Fibroblast of upper back skin (primary cell): Measurements from ENCODE around the gene GPA33.

Experiments used
- DNase-seq: peaks from one replicate; pipeline ENCODE4 v3.0.0-alpha.2; 2013

Gene GPA33

DNA sequence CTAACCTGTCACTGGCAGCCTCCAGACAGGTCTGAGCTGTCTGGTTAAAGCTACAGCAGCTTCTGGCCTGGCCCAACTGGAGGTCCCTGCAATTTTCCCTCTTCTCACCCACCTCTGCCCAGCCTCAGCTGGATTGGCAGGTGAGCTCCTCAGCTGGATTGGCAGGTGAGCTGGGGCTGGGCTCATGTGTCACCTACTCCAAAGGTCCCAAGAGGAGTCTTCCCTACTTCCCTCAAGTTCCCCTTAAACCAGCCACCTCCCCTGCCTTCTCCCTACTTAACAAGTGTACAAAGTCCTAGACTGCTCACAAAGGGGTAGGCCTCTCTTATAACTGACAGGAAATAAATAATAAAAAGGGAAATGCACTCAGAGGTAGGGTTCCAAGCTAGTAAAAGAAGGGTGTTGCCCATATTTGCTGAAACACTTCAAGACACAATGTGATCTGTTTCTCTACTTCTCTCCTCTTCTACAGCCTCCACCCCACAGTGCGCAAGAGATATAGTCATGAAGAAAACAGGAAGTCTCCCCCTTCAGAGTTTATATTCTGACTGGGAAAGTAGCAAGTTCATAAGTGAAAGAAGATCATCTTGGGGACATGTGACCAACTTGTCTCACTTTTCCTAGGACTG is at the start of gene GPA33:
Gene GPA33, minus strand, starts transcription at position 64 of the 629 bp plus-strand sequence. CDS start 90 bp downstream, outside the sequence.
- DNase-seq = no peak

- DNase-seq = no peak
Measured at GRCh38 chr1:167138703-167139102, 48.5 kb upstream of the GPA33 start.

- DNase-seq = no peak
Measured at GRCh38 chr1:167137793-167138510, 47.8 kb upstream of the GPA33 start.

DNA sequence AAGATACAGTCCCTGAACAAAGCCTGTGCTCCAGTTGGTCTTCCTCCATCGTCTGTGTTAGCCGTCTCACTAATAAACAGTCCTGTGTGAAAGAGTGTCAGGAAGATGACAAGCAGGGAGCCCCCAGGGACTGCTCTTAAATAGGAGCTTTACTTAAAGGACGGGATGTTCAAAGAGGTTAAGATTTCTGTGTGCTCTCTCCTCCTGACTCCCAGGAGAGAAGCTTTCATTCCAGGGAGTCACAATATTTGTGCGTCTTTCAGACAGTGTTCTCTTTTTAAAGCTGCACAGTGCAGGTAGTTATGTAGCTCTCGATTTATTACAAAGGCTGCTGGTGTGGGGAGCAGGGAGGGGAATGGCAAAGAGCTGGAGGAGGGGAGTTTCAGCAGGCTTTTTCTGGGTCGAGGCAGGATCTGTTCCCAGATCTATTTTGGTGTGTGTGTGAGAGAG is 47.2 kb upstream of the GPA33 start:
- DNase-seq = no peak

GRCh38 chr1:167136806-167137205 is 46.6 kb upstream of the GPA33 start:
- no peak for DNase-seq

DNA sequence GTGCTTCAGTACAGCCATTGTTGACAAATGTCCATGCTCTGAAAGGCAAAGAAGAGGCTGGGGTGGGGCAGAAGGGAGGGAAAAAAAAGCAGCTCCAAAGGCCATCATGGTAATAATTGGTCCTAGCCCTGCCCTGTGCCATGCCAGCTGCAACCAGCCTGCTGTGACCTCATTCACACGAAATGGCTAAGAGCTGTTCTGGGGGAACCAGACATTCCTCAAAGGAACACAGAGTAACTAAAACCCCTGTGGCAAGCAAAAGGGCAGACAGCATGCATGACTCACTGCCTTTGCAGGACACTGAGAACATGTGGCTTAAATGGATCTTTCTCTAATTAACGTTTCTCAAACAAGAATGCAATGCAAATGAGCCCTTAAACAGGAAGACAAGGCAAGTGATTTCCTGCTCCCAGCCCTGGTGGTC is 46.0 kb upstream of the GPA33 start:
- DNase-seq = peak; percentile 41

DNA sequence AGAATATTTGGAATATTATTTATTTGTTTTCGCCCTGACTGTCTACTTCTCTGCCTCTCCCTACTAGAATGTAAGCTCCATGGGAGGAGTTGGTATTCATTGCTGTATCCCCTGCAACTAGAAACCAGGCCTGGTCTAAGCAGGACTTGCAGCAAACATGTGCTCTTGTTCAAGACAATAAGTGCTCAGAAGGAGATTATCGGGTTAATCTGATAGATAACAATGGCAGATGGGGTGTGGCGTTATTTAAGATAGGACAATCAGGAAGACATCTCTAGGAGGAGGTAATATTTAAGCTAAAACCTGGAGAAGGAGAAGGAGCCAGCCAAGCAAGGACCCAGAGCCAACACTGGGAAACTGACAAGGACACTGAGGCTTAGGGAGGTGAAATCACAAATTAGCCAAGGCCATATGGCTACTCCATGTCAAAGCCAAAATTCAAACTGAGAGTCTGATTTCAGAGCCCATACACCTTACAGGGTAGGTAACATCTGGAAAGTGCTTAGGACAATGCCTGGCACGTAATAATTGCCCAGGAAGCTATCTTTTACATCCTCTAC is 45.2 kb upstream of the GPA33 start:
- DNase-seq = no peak

- no peak for DNase-seq
Measured at GRCh38 chr1:167132301-167133010, 42.3 kb upstream of the GPA33 start.

- no peak for DNase-seq
Measured at GRCh38 chr1:167130829-167131510, 40.8 kb upstream of the GPA33 start.

DNA sequence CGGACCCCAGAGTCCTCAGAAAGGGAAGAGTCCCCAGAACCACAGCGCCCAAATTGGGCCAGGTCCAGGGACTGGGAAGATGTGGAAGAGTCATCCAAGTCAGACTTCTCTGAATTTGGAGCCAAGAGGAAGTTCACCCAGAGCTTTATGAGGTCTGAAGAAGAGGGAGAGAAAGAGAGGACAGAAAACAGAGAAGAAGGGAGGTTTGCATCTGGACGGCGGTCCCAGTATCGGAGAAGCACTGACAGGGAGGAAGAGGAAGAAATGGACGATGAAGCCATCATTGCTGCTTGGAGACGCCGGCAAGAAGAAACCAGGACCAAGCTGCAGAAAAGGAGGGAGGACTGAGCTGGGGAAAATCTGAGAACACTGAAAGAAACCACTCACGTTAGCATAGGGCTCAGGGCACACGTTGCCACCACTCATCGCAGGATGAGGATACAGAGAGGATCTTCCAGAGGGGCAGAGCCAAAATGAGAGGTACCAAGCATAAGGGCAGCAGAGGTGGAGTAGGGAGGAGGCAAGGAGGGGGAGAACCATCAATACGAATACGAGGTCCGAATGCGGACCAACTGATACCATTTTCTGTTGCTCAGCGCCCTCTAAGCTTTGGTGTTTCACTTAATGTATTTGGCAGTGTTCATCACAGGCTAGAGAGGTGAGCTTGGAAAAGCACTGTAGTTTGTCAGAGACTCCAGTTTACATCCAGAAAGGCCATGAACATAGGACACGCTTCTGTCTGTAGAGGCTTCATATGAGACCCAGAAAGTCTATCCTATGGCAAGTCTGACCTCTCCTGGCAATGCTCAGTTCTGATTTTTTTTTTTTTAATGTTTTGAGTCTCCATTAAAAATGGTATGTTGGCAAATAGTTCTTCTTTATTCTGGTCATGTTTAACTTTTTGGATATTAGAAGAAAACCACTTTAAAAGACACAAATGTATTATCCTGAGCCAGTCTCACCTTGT is 38.4 kb upstream of the GPA33 start:
- no peak for DNase-seq

DNA sequence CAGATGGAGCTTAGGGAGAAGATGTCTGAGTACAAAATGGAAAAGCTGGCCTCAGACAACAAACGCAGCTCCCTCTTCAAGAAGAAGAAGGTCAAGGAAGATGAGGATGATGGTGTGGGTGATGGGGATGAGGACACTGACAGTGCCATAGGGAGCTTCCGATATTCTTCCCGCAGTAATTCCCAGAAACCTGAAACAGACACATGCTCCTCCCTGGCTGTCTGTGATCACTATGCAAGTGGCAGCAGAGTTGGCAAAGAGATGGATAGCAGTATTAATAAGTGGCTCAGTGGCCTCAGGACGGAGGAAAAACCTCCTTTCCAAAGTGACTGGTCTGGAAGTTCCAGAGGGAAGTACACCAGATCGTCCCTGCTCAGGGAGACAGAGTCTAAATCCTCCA is 37.5 kb upstream of the GPA33 start:
- DNase-seq = no peak

DNA sequence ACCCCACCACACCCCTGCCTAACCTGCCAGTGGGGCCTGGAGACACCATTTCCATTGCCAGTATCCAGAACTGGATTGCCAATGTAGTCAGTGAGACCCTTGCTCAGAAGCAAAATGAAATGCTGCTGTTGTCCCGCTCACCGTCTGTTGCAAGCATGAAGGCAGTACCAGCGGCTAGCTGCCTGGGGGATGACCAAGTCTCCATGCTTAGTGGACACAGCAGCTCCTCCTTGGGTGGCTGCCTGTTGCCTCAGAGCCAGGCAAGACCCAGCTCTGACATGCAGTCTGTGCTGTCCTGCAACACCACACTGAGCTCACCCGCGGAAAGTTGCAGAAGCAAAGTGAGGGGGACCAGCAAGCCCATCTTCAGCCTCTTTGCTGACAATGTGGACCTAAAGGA is 37.1 kb upstream of the GPA33 start:
- no peak for DNase-seq

DNA sequence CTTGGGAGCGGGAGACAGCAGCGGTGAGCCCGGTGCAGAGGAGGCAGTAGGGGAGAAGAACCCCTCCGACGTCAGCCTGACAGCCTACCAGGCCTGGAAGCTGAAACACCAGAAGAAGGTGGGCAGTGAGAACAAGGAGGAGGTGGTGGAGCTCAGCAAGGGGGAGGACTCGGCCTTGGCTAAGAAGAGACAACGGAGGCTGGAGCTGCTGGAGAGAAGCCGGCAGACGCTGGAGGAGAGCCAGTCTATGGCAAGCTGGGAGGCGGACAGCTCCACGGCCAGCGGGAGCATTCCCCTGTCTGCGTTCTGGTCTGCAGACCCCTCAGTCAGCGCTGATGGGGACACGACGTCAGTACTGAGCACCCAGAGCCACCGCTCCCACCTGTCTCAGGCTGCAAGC is 36.6 kb upstream of the GPA33 start:
- DNase-seq = no peak

DNA sequence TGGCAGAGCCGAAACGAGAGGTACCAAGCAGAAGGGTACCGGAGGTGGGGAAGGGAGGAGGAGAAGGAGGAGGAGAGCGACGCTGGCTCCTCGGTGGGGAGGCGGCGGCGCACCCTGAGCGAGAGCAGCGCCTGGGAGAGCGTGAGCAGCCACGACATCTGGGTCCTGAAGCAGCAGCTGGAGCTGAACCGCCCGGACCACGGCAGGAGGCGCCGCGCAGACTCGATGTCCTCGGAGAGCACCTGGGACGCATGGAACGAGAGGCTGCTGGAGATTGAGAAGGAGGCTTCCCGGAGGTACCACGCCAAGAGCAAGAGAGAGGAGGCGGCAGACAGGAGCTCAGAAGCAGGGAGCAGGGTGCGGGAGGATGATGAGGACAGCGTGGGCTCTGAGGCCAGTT is 36.1 kb upstream of the GPA33 start:
- DNase-seq = no peak

DNA sequence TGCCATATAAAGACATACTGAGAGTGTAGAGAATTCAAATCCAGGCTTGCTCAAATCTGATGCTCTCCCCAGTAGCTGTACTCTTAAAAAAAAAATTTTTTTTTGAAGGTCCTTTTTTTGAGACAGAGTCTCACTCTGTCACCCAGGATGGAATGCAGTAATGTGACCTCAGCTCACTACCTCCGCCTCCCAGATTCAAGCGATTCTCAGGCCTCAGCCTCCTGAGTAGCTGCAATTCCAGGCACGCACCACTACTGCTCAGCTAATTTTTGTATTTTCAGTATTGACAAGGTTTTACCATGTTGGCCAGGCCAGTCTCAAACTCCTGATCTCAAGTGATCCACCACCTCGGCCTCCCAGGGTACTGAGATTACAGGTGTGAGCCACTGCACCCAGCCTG is 32.4 kb upstream of the GPA33 start:
- DNase-seq = no peak

DNA sequence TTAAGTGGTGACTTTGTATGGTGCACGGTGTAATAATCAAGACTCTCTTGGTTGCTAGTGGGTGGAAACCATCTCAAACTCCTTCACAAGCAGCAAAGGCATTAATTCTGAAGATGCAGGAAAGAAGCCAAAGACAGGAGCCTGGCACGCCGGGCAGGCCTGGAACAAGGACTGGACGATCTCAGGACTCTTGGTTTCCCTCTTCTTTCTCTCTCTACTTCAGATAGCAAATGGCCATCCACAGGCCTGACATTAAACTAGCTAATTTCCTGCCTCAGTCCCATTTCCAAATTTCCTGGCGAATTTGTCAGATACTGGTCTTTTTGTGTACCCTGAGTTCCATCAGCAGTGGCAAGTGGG is 31.9 kb upstream of the GPA33 start:
- no peak for DNase-seq

GRCh38 chr1:167121375-167122120 is 31.4 kb upstream of the GPA33 start:
- DNase-seq = no peak

GRCh38 chr1:167120899-167121298 is 30.7 kb upstream of the GPA33 start:
- no peak for DNase-seq

GRCh38 chr1:167119696-167120095 is 29.5 kb upstream of the GPA33 start:
- DNase-seq = no peak

- DNase-seq = no peak
Measured at GRCh38 chr1:167118188-167118587, 28.0 kb upstream of the GPA33 start.

DNA sequence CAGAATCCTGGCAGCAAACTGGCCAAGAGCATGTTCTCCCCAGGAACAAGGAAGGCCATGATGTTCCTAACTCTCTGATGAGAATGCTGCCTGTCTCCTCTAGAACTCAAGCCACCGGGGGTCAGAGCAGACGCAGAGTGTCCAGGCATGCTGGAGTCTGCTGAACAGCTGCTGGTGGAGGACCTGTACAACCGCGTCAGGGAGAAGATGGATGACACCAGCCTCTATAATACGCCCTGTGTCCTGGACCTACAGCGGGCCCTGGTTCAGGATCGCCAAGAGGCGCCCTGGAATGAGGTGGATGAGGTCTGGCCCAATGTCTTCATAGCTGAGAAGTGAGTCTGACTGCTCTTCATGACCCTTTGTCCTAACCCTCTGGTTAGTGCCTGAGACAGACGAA is 27.0 kb upstream of the GPA33 start:
- DNase-seq = no peak
